ENCODE results near the gene FUOM. TPM values are rescaled to one million over a fixed set of nuclear protein-coding genes. Genes with fewer than 3 reads are reported as not detected.
"Not testable (repeated sequence)": the region's sequence is repeated elsewhere in the genome, so short reads cannot be mapped to it uniquely, and the experiment has no call there.

Gene FUOM
- total RNA-seq, 1 experiment from 2014 or later = 31.3 TPM

GRCh38 chr10:133377025-133377817 is 19.4 kb upstream of the FUOM start (continued):
- TF ChIP-seq ATF3 (CRISPR knock-in tag; conservative IDR thresholded peaks at IDR 0.05) (no peak), PRDM15 (CRISPR knock-in tag; IDR thresholded peaks at IDR 0.05) (no peak), CREB1 (CRISPR knock-in tag; IDR thresholded peaks at IDR 0.05) (no peak), MXD4 (CRISPR knock-in tag; IDR thresholded peaks at IDR 0.05; ENCODE audit: borderline replicate concordance) (no peak), ESRRA (CRISPR knock-in tag; IDR thresholded peaks at IDR 0.05; ENCODE audit: borderline replicate concordance) (no peak), ZNF281 (CRISPR knock-in tag; IDR thresholded peaks at IDR 0.05) (no peak), ZNF532 (CRISPR knock-in tag; IDR thresholded peaks at IDR 0.05; ENCODE audit: borderline replicate concordance) (no peak), FOXJ3 (CRISPR knock-in tag; IDR thresholded peaks at IDR 0.05; ENCODE audit: borderline replicate concordance) (no peak), GABPB1 (CRISPR knock-in tag; IDR thresholded peaks at IDR 0.05) (no peak), ZNF317 (CRISPR knock-in tag; IDR thresholded peaks at IDR 0.05; ENCODE audit: borderline replicate concordance, low read depth) (no peak)

GRCh38 chr10:133376183-133376582 is 18.4 kb upstream of the FUOM start:
- H3K4me3 Mint-ChIP-seq; H3K27ac Mint-ChIP-seq; CTCF ChIA-PET; ATAC-seq; H3K9me3 Mint-ChIP-seq; DNase-seq (ENCODE audit: low spot score); H3K36me3 Mint-ChIP-seq; H3K4me1 Mint-ChIP-seq; POLR2A ChIA-PET: not testable (repeated sequence)
- peaks cover 64% of the 10 kb centered on the region for H3K27me3 Mint-ChIP-seq (ENCODE audit: low read depth)

All from WTC11 (cell line).